Kidney tubule cell (primary cell): ENCODE results near the gene ZGPAT.
"Not testable (repeated sequence)": the region's sequence is repeated elsewhere in the genome, so short reads cannot be mapped to it uniquely, and the experiment has no call there.

Experiments
- DNase-seq: peaks from one replicate; pipeline ENCODE4 v3.0.0-alpha.2; 2018; ENCODE audit warnings: low spot score

ZGPAT gene

DNA sequence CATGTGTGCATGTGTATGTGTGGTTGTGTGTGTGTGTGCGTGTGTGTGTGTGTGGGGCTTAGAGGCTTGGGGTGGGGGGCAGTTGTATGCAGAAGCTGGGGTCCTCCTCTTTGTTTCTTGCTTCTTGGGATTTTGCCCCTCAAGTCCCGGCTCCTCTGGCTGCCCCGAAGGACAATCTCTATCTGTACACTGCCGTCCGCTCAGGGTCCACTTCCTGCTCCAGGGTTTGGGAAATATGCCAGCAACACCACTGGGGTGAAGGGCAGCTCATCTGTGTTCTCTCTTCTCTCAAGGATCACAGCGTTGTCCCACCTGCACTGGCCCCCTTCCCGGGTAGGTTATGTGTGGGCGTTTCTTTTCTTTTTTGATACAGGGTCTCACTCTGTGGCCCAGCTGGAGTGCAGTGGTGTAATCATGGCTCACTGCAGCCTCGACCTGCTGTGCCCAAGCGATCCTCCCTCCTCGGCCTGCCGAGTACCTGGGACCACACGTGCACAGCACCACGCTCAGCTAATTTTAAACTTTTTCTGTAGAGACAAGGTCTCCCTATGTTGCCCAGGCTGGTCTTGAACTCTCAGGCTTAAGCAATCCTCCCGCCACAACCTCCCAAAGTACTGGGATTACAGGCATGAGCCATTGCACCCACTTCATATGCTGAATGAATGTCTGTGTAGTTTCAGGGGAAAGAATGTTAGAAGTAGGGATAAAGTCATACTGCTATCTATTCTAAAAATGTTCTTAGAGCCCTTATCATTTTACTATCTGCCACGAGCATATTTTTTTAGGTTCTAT, 57.4 kb downstream of the ZGPAT start:
- DNase-seq = no peak

DNA sequence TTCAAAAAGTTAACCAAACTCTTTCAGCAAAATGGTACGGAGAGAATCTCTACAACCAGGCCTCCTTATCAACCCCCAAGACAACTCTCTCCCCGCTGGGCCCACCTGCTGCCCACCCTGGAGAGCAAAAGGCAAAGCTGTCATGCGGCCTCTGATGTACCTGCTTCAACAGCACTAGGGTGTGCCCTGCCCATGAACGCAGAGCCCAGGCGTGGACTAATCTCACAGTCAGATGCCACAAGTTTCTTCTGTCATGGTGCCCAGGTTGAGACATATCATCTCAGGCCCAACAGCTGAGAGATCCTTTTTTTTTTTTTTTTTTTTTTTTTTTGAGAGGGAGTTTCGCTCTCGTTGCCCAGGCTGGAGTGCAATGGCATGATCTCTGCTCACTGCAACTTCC, 58.1 kb downstream of the ZGPAT start:
- DNase-seq = no peak

DNA sequence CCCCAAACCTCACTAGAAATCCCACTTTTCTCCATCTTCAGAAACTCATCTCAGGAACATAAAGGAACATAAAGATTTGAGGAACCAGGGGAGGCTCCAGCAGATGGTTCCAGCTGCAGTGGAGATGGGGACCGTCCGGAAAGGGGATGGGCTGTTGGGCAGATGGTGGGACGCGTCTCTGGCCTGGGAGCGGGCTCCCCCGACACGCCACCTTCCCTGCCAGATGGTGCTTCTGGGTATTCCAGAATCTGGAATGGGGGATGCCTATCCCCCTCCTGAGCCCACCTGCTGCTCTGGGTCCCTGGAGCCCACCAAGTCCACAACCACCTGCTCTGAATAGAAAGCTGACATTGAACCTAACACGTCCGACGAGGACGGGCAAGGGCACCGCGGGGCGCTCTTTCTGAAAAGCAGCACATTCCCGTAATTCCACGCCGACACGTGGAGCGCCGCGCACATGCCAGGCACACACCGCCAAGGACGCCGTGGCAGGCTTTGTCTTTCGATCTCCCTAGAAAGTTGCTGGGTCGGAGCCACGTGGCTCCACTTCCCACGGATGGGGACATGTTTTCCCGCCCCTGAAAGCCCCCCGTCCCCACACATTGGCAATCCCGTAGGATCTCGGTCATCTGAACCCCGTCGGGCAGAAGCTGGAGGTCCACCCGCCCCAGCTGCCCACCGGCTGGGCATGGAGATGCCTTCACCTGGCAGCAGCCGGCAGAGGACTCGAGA, 59.0 kb downstream of the ZGPAT start:
- DNase-seq = no peak

DNA sequence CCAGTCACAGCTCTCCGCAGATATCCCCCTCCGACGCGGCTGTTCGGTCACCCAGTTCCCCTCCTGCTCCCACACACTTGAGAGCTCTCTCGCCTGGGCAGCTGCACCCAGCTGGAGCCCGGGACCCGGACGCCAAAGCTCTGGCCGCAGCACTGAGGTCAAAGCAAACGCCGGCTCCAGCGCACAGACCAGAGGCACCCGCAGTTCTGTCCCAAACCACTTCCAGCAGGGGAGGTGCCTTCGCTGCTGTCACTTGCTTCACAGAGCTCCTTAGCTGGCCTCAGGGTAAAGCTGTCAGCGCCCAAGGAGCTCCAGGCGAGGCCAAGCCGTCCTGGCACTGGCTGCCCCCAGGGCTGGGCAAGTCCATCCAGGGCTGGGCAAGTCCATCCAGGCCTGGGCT, 59.6 kb downstream of the ZGPAT start:
- DNase-seq = no peak

DNA sequence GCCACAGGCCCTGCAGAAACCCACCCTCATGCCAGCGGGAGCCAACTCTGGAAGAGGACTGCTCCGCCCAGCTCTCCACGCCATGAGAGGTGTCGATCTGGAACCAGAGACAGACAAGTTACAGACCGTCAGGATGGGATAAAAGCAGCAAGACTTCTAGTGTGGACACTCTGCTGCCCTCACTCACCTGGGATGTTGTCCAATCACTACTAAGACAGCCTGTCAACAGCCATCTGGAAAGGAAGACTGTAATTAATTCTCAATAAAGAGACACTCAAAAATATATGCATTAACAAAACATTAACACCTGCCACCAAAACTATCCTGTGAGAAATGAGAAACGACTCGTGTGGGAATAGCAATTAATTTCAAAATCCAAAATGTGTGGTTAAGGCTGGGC, 60.0 kb downstream of the ZGPAT start:
- DNase-seq = no peak

DNA sequence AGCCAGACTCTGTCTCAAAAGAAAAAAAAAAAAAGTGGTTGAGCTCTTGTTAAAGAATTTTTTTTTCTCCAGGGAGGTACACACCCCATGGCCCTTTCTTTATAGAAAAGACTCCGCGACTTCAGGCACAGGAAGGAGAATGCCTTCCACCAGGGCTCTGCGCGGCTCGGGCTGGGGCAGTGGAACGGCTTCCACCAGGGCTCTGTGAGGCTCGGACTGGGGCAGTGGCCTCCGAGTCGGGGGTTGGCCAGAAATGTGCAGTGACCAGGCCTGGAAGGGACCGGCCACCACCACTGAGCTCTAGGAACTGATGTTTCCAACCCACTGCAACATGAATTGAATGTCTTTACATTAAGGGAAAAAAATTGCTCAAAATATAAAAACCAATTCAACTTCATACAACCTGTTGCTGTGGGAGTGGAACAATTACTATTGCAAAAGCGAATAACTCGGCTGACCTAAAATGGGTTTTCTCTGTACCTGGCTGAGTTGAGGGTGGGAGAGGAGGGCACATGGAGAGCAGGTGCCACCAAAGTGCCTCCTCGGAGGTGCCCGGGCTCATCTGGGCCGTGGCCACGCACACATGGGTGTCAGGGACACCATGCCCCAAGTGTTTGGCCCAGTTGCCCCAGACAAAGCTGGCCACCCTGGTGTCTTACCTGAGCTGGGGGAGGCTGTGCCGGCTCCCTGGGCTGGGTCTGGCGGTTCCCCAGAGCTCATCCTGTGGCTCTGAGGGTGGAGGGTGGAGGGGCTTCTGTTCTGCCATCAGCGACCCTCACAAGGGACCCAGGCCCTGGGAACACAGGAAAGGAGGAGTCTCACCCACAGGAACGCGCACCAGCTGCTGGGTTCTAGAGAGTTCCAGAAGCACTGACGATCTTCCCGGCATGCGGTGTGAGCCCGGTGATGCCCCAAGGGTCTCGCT, 61.0 kb downstream of the ZGPAT start:
- no peak for DNase-seq

DNA sequence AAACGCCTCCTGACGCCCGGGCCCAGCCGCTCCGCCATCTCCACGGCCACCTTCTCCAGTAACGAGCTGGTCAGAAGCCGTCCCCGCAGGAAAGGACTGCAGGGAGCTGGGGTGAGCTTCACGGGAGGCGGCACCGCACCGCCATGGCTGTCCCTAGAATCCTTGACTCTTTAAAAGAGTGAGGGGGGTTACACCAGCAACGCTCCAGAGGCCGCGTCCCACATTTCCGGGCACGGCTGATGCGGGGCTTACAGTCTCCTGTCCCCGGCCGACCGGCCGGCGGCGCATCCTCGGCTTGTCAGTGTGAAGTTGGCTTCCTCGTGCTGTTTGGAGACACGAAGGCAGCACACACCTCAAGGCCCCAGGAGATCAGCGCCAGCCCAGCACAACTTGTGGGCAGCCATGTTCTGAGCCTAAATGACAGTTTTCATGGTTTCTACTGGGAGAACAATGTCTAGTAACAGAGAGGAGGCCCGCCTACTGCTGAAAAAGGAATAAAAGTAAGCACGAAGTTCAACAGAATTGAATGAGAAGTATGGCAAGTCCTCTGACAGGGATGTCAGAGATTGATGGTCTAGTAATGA, 62.1 kb downstream of the ZGPAT start:
- DNase-seq = no peak

DNA sequence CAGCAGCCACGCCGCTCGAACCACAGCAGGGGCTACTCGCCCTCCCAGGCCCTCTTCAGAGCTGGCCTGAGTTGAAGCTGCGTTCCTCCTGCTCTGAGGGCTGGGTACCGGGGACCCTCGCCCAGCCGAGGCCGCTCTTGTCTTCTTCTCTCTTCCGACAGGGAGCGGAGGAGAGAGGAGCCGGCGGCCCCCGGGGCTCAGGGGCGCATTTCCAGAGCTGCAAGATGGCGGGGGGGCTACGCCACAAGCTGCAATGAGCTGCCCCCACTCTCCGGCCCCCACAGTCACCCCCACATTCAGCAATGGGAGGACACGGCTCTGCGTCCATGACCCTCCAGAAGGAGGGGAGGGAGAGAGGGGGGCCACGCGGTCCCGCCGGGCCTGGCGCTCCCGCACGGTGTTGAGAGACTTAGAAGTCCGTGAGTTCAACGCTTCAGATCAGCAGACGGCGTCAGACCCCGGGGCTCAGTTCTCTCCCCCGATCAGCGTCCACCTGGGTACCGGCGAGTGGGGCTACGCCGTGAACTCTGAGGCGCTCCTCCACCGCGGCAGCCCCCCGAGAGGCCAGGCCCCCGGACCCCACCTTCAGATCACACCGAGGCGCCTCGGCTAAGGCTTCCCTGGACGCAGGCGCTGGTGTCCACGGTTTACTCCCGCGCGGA, 63.3 kb downstream of the ZGPAT start:
- no peak for DNase-seq

DNA sequence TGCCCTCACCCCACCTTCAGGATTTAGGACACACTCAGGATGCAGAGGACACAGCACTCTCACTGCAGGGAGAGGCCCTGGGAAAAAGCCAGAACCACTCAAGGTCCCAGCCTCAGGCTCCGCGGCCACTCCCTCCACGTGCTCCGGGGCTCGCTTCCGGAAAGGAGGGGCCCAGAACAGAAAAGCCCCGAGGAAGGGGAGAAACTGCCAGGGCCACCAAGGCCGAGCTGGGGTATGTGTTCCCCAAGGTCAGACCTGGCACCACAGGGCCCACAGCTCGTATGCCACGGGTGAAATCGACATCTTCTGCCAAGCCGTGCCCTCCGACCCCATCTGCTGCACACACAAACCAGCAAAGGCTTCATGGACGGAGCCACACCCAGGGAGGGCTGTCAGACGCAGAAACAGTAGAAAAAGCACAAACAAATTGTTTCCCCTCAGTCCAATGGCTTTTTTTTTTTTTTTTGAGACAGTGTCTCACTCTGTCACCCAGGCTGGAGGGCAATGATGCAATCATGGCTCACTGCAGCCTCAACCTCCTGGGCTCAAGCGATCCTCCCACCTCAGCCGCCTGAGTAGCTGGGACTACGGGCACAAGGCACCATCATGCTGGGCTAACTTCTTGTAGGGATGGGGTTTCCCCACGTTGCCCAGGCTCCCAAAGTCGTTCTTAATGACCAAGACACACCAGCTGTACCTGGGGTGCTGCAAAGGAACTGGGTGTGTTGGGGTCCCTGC, 65.1 kb downstream of the ZGPAT start:
- no peak for DNase-seq

DNA sequence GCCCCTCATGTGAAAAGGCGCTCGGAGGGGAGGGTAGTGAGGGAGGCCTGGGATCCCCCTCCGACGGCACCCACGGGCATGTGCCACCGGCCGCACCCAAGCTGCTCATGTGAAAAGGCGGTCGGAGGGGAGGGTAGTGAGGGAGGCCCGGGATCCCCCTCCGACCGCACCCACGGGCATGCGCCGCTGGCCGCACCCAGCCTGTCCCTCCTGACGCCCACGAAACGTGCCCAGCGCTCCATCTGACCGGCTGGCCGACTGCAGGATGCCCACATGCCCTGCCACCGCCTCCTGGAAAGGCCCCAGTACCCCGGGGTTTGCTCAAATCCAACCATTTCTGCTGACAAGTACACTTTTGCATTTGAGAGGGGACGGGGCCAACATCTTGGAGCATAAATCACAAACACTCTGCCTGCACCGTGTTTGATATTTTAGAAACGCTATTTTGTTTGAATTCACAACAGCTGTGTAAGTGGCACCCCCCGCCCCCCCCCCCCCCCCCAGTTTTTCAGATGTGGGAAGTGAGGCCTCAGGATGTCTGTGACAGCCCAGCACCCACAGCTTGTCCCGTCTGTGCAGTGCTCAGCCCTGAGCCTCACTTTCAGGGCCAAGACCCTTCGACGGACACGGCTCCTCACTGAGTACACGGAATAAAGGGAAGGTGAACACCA, 65.9 kb downstream of the ZGPAT start:
- no peak for DNase-seq

DNA sequence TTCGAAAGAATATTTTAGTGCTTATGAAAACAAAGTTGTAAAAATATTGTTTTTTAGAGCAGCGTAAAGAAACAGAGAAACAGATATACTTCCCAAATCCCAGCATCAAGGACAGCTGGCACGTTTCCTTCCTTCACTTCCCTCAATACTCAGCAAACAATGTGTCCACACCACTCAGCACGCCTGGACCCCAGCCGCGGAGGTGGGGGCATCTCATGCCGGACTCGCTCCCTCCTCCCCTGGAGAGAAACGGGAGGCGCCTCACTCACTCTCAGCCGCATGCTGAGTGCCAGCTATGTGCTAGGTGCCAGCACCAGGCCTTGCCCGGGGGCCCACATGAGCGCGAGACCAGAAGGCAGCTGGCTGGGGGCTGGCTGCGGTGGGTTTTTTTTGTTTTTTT, 66.5 kb downstream of the ZGPAT start:
- no peak for DNase-seq

DNA sequence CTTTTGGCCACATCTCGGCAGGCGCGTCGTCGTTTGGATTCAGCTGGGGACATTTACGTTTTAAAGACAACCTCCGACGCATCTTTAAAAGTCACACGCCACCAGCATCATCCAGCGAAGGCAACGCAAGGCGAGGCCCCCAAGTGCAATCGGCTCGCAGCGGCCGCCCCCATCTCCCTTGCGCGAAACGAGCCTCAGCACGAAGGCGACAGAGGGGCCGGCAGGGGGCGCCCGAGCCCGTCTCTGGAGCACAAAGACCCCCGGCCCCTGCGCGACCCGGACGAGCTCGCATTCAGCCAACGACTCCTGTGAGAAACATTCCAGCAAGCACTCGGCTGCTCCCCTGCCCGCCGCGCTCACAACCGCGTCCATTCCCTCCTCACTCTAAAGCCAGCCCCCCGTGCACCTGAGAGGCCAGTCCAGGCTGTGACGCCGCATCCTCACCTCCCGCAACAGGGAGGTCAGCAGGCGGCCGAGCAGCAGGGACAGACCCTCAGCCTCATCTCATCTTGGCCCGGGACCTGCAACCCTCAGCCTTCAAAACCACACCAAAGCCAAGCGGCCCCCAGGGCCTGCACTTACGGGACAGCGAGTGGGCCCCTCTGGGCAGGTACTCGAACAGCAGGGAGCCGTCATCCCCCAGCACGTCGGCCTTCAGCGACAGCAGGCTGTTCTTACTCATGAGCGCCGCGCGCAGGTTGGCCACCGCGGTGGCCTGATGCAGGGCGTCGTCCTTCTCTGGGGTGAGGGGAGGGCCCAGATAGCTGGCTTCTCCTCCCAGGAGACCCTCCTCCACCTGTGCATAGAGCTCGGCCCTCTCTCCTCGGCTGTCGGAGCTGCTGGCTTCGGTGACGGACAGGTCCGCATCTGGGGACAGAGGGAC, 67.5 kb downstream of the ZGPAT start:
- DNase-seq = peak; percentile 6

DNA sequence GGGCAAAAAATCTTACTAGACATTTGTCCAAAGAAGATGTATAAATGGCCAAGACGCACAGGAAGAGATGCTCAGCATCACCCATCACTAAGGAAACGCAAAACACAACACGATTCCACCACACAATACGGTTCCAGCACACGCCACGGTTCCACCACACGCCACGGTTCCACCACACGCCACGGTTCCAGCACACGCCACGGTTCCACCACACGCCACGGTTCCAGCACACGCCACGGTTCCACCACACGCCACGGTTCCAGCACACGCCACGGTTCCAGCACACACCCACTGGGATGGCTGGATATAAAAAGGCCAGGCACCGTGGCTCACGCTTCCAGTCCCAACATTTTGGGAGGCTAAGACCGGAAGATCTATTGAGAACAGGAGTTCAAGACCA, 69.0 kb downstream of the ZGPAT start:
- DNase-seq = not testable (repeated sequence)

DNA sequence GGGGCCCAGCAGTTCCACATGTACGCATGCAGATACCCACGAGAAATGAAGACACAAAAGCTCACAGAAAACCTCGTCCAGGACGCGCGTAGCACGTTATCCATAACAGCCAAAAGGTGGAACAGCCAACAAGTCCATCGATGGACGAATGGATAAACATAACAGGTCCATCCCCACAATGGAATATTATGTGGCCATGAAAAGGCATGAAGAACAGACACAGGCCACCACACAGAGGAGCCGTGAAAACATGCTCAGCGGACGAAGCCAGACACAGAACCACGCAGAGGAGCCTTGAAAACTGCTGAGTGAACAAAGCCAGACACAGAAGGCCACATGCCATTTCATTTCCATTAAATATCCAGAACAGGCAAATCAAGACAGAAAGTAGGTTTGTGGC, 69.8 kb downstream of the ZGPAT start:
- DNase-seq = no peak

DNA sequence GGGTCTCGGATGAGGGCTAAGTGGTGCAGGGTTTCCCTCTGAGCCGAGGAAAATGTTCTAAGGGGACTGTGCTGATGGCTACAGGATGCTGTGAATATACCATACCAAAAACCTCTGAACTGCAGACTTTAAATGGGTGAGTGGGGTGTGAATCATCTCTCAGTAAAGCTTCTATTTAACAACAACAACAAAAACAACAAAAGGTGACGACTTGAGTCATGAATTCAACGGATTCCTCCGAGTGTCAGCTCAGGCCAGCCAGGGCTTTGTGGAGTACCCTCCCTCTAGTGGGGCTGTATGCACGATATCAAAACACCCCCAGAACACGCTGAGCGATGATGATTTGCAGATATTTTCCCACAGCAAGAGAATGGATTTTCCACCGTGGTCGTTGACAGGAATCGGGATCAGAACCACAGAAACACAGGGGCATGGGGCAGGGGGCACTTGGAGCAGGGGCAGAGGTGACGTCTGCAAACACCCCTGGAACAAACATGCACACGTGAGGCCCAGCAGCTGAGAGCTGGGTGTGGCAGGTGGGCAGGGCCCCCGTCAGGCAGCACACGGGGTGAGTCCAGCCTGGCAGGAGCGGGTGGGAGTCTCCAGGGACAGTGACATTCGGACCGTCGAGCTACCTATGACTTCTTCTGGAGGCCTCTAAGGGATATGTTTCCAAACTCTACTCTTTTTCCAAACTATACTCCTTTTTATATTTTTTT, 70.4 kb downstream of the ZGPAT start:
- DNase-seq = no peak

DNA sequence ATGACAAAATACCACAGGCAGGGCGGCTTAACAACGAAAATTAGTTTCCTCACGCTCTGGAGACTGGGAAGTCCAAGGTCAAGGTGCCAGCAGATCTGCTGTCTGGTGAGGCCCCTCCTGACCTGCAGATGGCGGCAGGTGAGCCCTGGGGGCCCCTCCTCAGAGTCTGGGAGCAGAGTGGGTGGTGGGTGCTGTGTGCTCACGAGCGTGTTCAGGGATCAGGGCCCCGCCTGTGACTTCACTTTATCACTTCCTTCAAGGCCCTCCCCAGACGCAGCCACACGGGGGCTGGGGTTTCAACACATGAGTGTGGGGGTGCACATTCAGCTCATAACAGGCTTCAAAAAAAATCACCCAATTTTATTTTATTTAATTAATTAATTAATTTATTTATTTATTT, 71.0 kb downstream of the ZGPAT start:
- DNase-seq = no peak

DNA sequence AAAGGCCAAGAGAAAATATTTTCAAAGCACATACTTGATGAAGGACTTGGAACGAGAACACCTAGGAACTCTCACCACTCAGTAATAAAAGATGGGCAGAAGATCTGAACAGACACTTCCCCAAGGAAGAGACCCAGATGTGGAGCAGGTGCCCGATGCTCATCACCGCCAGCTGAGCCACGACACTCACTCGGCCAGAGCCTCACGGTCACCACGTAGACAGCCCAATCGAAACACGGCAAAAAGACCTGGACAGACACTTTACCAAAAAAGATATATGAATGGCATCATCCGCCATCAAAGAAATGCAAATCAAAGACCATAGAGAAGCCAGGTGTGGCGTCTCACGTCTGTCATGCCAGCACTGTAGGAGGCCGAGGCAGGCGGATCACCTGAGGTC, 73.3 kb downstream of the ZGPAT start:
- DNase-seq = no peak

DNA sequence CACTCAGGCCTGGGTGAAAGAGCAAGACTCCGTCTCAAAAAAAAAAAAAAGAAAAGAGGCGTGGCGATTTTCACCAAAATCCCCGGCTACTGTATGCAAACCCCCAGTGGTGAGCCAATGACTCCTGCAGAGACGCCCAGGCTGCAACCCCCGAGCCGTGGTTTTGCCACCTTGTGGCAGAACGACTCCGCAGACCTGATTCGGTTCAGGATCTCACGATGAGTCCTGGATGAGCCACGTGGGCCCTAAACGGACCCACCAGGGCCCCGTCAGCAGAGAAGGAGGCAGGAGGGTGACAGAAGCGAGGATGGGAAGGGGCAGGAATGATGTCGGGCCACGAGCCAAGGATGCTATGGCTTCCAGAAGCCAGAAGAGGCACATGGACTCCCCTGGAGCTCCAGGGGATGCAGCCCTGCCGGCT, 74.2 kb downstream of the ZGPAT start:
- DNase-seq = no peak

DNA sequence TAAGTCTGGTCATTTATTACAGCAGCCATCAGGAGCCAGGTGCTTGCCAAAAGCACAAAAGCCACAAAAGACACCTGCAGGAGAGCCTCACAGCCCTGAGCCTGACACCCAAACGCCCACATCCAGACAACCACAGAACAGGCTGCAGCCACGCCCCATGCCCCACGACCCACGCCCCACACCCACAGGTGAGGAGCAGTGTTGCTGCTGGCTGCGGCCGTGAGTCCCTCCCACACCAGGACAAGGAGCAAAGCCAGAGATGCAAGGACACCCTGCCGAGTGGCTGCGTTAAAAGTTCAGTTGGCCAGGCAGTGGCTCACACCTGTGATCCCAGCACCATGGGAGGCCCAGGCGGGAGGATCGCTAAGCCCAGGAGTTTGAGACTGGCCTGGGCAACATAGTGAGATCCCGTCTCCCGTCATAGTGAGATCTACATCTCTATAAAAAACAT, 74.7 kb downstream of the ZGPAT start:
- DNase-seq = no peak
